Kidney (tissue), 14 donors: ENCODE data around the gene ADAMTS17. TPM values are rescaled to one million over a fixed set of nuclear protein-coding genes. Genes with fewer than 3 reads are reported as not detected.

ENCODE experiments used
- DNase-seq, 5 donors: peaks; one replicate each; pipeline ENCODE4 v3.0.0-alpha.2; 2013 to 2020
- FAIRE-seq: peaks from 2 replicates; lab custom pipeline; 2012; peaks lifted over from hg19 to GRCh38; lab: Jason Lieb, UNC
- H3K27ac ChIP-seq, 2 donors: one replicate each; pipeline ENCODE4 v1.7.0; 2013; ENCODE audit warnings: low read depth in 2 of 2, low read length in 2 of 2, inconsistent platforms in 1 of 2
- H3K27me3 ChIP-seq: one replicate; pipeline ENCODE4 v1.7.1; 2013; ENCODE audit warnings: low read length, inconsistent platforms; ENCODE audit not compliant: control insufficient read depth, insufficient read depth
- H3K36me3 ChIP-seq, 3 donors: one replicate each; pipeline versions ENCODE4 v1.7.0 to v1.7.1; 2013; ENCODE audit warnings: low read length in 3 of 3, control low read depth in 1 of 3, inconsistent platforms in 1 of 3; ENCODE audit not compliant: insufficient read depth in 3 of 3, control insufficient read depth in 2 of 3
- H3K4me1 ChIP-seq, 3 donors: one replicate each; pipeline versions ENCODE4 v1.7.0 to v1.7.1; 2013; ENCODE audit warnings: low read length in 3 of 3, inconsistent platforms in 1 of 3, low read depth in 1 of 3; ENCODE audit not compliant: control insufficient read depth in 2 of 3, insufficient read depth in 2 of 3
- H3K4me3 ChIP-seq, 3 donors: one replicate each; pipeline versions ENCODE4 v1.7.0 to v1.8.1; 2013; ENCODE audit warnings: low read length in 3 of 3, control low read depth in 1 of 3, inconsistent platforms in 1 of 3
- H3K9ac ChIP-seq, 3 donors: one replicate each; pipeline versions ENCODE4 v1.7.0 to v1.7.1; 2013; ENCODE audit warnings: low read length in 3 of 3, control low read depth in 1 of 3, inconsistent platforms in 1 of 3
- H3K9me3 ChIP-seq, 3 donors: one replicate each; pipeline versions ENCODE4 v1.7.0 to v1.7.1; 2013; ENCODE audit warnings: low read length in 3 of 3, control low read depth in 1 of 3, inconsistent platforms in 1 of 3; ENCODE audit not compliant: control insufficient read depth in 2 of 3, insufficient read depth in 1 of 3
- CTCF ChIP-seq: IDR thresholded peaks from 3 replicates; pipeline ENCODE4 v1.5.1; 2012; ENCODE audit warnings: mild to moderate bottlenecking, moderate library complexity, borderline replicate concordance; ENCODE audit not compliant: insufficient read depth; ENCODE audit errors: extremely low read depth
- intact Hi-C: fragments of 100-400 bp; cut with DNase I; formaldehyde crosslinking; loops from one replicate; pipeline ENCODE4 v1.11.1; 2022
- polyA plus RNA-seq: library from polyadenylated mRNA; stranded (reverse); fragments of 350-450 nt; fragmentation: Illumina TruSeq; extraction: RNeasy Lipid Tissue Mini Kit (QIAGEN cat#74804); gene quantifications from one replicate; pipeline ENCODE4 v1.2.3, GENCODE V29; 2014; ENCODE audit warnings: low read depth, low replicate concordance; ENCODE audit not compliant: insufficient read depth
- total RNA-seq: library from RNA; stranded (reverse); fragmentation: NEBNext Ultra II Directional; extraction: Animal tissue kit (Norgen Biotek cat#: 25700); gene quantifications from one replicate; pipeline ENCODE4 v1.2.1, GENCODE V29; 2021
- donor health status: control.
- donor health status: control.
- donor health status: control.
- donor health status: control.
- donor health status: control.
- donor health status: DM: yes; HTN: yes; CAD: no.
- donor health status: Normal renal cell carcinoma (clear cell type).

ADAMTS17 gene
- total and polyA plus RNA-seq, 2 donors from 2014 or later: 1.7 to 2.2 TPM

- Histone ChIP-seq H3K9ac (no peak overlapping the region), H3K36me3 (no peaks in the 10 kb centered on the region), H3K9me3 (no peaks in the 10 kb centered on the region), H3K4me3 (no peak overlapping the region), H3K27ac (no peak overlapping the region), H3K27me3 (no peaks in the 10 kb centered on the region), H3K4me1 (peaks cover 0 to 3% (median 0%) of the 10 kb centered on the region in 3 donors)
- intact Hi-C loops: no loop called here
- TF ChIP-seq CTCF: no peak
- DNase-seq (no peak), FAIRE-seq (no peak)
Measured at GRCh38 chr15:100306098-100306497, 35.7 kb downstream of the ADAMTS17 start.

- Histone ChIP-seq H3K9ac (no peak overlapping the region), H3K4me3 (no peak overlapping the region), H3K9me3 (peaks cover 0 to 8% (median 0%) of the 10 kb centered on the region in 3 donors), H3K36me3 (no peaks in the 10 kb centered on the region), H3K27ac (no peak overlapping the region), H3K4me1 (no peaks in the 10 kb centered on the region), H3K27me3 (no peaks in the 10 kb centered on the region)
- no peak for FAIRE-seq
- intact Hi-C loops: no loop called here
- no peak for DNase-seq
- TF ChIP-seq CTCF: no peak
Measured at GRCh38 chr15:100301910-100302431, 39.8 kb downstream of the ADAMTS17 start.

- no peaks in the 10 kb centered on the region for H3K4me1 ChIP-seq
- intact Hi-C loops: no loop called here
- no peak for FAIRE-seq
Measured at GRCh38 chr15:100298257-100298656, 43.5 kb downstream of the ADAMTS17 start.

More at GRCh38 chr15:100298257-100298656, 43.5 kb downstream of the ADAMTS17 start:
- no peak for TF ChIP-seq CTCF
- no peak for DNase-seq
- Histone ChIP-seq H3K9me3 (peaks cover 0 to 12% (median 0%) of the 10 kb centered on the region in 3 donors), H3K36me3 (no peaks in the 10 kb centered on the region), H3K9ac (no peak overlapping the region), H3K27ac (no peak overlapping the region), H3K27me3 (no peaks in the 10 kb centered on the region), H3K4me3 (no peak overlapping the region)
